Stimulated activated CD4-positive, alpha-beta T cell treated with anti-CD3 and anti-CD28 coated beads, Interleukin-12 subunit alpha, Interleukin-12 subunit beta, amount 100 ng/mL, for 48 hours (primary cell): ENCODE data around the gene CNOT6.

ENCODE experiments used
- DNase-seq, 3 donors: peaks; one replicate each; pipeline ENCODE4 v3.0.0-alpha.2; 2020; ENCODE audit warnings: low read depth in 2 of 3, low spot score in 1 of 3

Gene CNOT6

GRCh38 chr5:180613814-180614188 is 119.6 kb downstream of the CNOT6 start:
- DNase-seq = no peak

- no peak for DNase-seq
Observed at GRCh38 chr5:180618487-180618828, 124.3 kb downstream of the CNOT6 start.

- peak in 2 of 3 donors; percentile 21 to 29 for DNase-seq
Observed at GRCh38 chr5:180618829-180619562, 124.8 kb downstream of the CNOT6 start.

- DNase-seq = no peak
Observed at GRCh38 chr5:180619563-180619915, 125.4 kb downstream of the CNOT6 start.

- no peak for DNase-seq
Observed at GRCh38 chr5:180620014-180620413, 125.8 kb downstream of the CNOT6 start.

- DNase-seq = no peak
Observed at GRCh38 chr5:180621311-180621710, 127.1 kb downstream of the CNOT6 start.

GRCh38 chr5:180622910-180623309 is 128.7 kb downstream of the CNOT6 start:
- no peak for DNase-seq

GRCh38 chr5:180623411-180623834 is 129.2 kb downstream of the CNOT6 start:
- DNase-seq = no peak

GRCh38 chr5:180623844-180624243 is 129.7 kb downstream of the CNOT6 start:
- DNase-seq = no peak

- DNase-seq = no peak
Observed at GRCh38 chr5:180624587-180624986, 130.4 kb downstream of the CNOT6 start.

- no peak for DNase-seq
Observed at GRCh38 chr5:180625125-180625790, 131.1 kb downstream of the CNOT6 start.

- DNase-seq = no peak
Observed at GRCh38 chr5:180625791-180626660, 131.8 kb downstream of the CNOT6 start.

GRCh38 chr5:180626661-180627385 is 132.6 kb downstream of the CNOT6 start:
- no peak for DNase-seq

GRCh38 chr5:180627386-180628120 is 133.4 kb downstream of the CNOT6 start:
- no peak for DNase-seq
